ENCODE measurements around the gene GFOD2. TPM values are rescaled to one million over a fixed set of nuclear protein-coding genes. Genes with fewer than 3 reads are reported as not detected.
A peak's percentile ranks its signal among the peaks of the same experiment; 100 is the strongest.

GFOD2 gene
- total RNA-seq, 1 experiment from 2014 or later, result 26.2 TPM

DNA sequence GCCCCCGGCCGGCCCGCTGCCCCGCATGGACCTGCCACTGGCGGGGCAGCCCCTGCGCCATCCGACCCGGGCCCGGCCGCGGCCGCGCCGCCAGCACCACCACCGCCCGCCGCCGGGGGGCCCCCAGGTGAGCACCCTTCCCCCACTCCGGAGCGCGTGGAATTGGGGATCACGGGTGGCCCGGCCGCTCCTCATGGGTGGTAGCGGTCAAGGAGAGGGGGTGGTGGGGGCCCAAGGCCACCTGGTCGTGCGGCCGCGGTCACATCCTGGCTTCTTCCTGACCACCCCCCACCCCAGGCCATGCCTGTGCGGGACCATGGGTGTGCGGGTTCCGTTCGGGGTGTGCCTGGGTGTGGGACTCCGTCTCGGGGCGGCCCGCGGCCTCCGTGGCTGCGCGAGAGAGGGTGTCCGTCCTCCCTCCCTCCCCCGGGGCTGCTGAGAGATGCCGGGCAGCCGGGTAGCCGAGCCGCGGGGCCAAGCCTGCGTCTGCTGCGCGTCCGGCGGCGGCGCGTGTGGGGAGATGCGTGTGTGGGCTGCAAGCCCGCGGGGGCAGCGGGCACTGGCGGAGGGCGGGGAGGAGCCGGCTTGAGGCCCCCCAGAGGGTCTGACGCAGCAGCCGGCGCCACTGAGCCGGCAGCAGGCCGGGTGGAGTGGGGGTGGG, 65.9 kb downstream of the GFOD2 start:
- peak; percentile 40 for DNase-seq (ENCODE audit: low spot score)
- in situ Hi-C loops (cut with HindIII; ENCODE audit: low sequenced_read_pairs), result no loop called here

GRCh38 chr16:67652578-67653127, 66.5 kb downstream of the GFOD2 start:
- in situ Hi-C loops (cut with HindIII; ENCODE audit: low sequenced_read_pairs), result no loop called here
- DNase-seq (ENCODE audit: low spot score), result peak; percentile 51

- no peak for DNase-seq (ENCODE audit: low spot score)
- in situ Hi-C loops (cut with HindIII; ENCODE audit: low sequenced_read_pairs), result no loop called here
These were observed 67.3 kb downstream of the GFOD2 start for GRCh38 chr16:67651847-67652246.

DNA sequence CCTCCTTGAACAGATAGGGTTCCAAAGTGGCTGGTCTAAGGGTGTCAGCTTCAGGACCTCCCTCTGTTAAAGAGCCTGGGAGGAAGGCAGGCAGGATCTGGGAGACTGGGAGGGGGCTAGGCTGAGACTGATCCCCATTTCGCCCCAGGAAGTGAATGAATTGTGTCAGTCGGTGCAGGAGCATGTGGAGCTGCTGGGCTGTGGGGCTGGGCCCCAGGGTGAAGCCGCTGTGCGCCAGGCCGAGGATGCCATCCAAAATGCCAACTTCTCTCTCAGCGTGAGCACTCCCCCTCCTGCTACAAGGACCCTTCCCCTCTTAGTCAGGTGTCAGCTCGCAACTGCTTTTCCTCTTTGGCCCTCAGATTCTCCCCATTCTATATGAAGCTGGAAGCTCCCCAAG, 68.1 kb downstream of the GFOD2 start:
- no peak for DNase-seq (ENCODE audit: low spot score)
- in situ Hi-C loops (cut with HindIII; ENCODE audit: low sequenced_read_pairs), result no loop called here

DNA sequence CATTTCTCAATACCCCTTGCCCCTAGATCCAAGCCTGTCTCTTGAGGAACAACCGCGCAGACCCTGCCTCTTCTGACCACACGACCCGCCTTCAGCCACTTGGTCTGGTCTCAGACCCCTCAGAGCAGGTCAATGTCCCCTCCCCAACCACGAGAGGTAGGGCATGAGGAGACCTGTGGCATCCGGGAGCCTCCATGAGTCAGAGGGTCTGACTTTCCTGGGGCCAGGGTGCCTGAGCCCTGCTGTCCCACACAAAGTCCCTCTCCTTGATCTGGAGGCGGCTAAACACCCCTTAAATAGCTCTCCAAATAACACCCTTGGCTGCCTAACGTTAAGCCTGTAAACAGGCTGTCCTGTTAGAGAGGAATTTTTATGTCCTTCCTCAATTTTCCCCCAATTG, 69.1 kb downstream of the GFOD2 start:
- no peak for DNase-seq (ENCODE audit: low spot score)
- in situ Hi-C loops (cut with HindIII; ENCODE audit: low sequenced_read_pairs), result no loop called here

DNA sequence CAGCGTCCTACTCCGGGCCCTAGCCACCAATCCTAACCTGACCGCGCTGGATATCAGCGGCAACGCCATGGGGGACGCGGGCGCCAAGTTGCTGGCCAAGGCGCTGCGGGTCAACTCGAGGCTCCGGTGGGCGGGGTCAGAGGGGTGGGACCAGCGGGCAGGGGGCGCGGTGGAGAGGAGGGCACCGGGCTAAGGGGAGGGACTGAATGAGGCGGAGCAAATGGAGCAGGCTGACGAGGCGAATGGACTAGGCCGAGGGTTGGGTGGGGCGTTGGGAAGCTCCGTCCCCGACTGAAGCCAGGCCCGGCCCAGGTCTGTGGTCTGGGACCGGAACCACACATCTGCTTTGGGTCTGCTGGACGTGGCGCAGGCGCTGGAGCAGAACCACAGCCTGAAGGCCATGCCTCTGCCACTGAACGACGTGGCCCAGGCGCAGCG, 69.6 kb downstream of the GFOD2 start:
- no peak for DNase-seq (ENCODE audit: low spot score)

GRCh38 chr16:67648764-67649407, 70.2 kb downstream of the GFOD2 start:
- in situ Hi-C loops (cut with HindIII; ENCODE audit: low sequenced_read_pairs), result no loop called here

More for the DNA sequence above, 69.6 kb downstream of the GFOD2 start:
- in situ Hi-C loops (cut with HindIII; ENCODE audit: low sequenced_read_pairs), result no loop called here

DNA sequence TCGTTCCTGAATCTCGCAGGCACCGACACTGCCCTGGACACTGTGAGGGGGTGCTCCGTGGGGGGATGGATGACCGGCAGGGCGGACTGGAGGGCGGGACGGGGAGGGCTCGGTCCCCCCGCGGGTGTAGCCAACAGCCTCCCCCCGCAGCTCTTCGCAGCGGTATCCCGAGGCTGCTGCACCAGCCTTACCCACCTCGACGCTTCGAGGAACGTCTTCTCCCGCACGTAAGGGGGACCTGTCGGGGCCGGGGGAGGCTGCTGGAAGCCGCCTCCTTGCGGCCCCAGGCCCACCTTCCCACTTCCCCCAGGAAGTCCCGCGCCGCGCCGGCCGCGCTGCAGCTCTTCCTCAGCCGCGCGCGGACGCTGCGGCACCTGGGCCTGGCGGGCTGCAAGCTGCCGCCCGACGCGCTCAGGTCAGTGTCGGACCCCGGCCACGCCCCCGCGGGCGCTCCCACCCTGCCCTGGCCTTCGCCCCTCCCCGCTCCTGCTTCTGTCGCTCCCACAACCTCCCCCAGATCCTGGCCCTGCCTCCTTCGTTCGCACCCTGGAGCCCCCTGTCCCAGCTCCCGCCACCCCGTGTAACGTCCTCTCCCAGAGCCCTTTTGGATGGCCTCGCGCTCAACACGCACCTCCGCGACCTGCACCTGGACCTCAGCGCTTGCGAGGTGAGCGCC, 70.9 kb downstream of the GFOD2 start:
- DNase-seq (ENCODE audit: low spot score), result no peak
- in situ Hi-C loops (cut with HindIII; ENCODE audit: low sequenced_read_pairs), result no loop called here

More at GRCh38 chr16:67648764-67649407, 70.2 kb downstream of the GFOD2 start:
- no peak for DNase-seq (ENCODE audit: low spot score)

GRCh38 chr16:67647681-67648080, 71.4 kb downstream of the GFOD2 start:
- in situ Hi-C loops (cut with HindIII; ENCODE audit: low sequenced_read_pairs), result no loop called here
- no peak for DNase-seq (ENCODE audit: low spot score)

DNA sequence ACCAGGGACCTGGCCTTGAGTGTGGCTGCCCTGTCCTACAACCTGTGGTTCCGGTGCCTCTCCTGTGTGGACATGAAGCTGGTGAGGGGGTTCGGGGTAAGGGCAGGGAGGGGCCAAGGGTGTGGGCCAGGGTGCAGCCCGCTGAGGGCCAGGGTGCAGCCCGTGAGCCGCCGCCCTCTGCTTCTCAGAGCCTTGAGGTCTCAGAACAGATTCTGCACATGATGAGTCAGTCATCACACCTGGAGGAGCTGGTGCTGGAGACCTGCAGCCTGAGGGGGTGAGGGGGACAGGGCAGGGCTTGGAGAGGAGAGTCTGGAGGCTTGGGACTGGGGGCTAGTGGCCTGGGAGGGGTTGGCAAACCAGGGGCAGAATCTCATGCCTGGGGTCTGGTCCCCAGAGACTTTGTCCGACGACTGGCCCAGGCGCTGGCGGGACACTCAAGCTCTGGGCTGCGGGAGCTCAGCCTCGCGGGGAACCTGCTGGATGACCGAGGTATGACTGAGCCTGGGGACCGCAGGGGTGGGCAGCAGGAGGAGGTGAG, 71.9 kb downstream of the GFOD2 start:
- no peak for DNase-seq (ENCODE audit: low spot score)
- in situ Hi-C loops (cut with HindIII; ENCODE audit: low sequenced_read_pairs), result no loop called here

GRCh38 chr16:67645397-67646121, 73.6 kb downstream of the GFOD2 start:
- in situ Hi-C loops (cut with HindIII; ENCODE audit: low sequenced_read_pairs), result no loop called here
- no peak for DNase-seq (ENCODE audit: low spot score)

DNA sequence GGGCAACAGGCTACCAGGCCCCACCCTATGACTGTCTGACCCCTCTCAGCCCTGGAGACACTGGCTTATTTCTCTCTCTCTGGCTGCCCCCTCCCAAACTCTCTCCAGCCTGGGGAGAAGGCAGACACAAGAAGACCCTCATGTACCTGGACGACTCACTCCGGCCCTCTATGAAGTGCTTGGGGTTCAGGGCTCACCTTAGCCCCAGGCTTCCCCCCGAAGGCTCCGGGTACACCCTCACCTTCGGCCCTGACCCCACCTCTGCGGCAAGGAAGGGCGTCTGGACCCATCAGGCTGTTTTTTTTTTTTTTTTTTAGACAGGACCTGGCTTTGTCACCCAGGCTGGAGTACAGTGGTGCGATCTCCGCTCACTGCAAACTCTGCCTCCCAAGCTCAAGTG, 75.1 kb downstream of the GFOD2 start:
- DNase-seq (ENCODE audit: low spot score), result no peak
- in situ Hi-C loops (cut with HindIII; ENCODE audit: low sequenced_read_pairs), result no loop called here

DNA sequence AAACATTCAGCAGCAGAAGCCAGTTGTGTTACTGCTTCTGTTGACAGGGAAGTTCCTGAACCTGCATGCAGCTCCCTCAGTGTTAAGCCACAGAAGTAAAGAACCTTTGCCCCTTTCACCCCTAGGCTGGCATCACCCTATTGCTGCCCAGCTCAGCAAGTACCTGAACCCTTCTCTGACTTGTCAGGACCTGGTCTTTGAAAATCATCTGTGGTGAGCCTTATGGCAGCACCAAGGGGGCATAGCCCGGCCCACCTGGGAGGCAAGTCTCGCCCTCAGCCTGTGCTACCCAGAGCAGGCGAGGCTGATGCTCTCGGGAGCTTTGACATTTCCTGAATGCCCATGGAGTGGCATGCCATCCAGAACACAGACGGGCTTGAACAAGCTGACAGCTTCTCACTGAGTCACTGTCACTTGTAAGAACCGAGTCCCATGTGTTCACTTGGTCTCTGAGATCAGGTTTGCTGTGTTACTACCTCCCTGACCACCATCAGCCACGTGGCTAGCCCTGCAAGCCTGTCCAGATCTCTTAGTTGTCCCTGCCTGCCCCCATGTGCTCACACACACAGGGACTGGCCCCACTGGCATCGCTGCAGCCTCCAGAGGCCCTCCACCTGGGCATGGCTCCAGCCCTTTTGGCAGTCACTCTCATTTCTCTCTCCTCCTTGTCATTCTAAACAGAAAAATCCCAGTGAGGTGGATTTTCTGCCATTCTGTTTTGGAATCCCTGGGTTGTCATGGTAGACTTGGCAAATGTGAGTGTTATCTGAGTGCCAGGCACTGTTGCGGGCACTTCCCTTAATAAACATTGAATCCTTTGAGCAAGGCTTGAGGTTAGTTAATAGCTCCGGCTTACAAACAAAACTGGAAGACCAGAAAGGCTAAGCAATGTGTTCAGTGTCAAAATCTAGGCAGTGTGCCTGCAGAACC, 77.1 kb downstream of the GFOD2 start:
- DNase-seq (ENCODE audit: low spot score), result peak; percentile 95
- in situ Hi-C loops (cut with HindIII; ENCODE audit: low sequenced_read_pairs), result no loop called here

DNA sequence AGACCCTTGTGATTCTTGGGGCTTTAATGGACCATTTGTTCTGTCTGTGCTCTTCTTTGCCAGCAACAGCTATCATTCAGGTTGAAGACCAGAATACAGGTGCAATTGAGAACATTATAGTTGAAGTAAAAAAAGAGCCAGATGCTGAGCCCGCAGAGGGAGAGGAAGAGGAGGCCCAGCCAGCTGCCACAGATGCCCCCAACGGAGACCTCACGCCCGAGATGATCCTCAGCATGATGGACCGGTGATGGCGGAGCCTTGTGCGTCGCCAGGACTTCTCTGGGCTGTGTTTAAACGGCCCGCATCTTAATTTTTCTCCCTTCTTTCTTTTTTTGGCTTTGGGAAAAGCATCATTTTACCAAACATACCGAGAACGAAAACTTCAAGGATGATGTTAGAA, 81.5 kb downstream of the GFOD2 start:
- DNase-seq (ENCODE audit: low spot score), result no peak
- in situ Hi-C loops (cut with HindIII; ENCODE audit: low sequenced_read_pairs), result no loop called here

DNA sequence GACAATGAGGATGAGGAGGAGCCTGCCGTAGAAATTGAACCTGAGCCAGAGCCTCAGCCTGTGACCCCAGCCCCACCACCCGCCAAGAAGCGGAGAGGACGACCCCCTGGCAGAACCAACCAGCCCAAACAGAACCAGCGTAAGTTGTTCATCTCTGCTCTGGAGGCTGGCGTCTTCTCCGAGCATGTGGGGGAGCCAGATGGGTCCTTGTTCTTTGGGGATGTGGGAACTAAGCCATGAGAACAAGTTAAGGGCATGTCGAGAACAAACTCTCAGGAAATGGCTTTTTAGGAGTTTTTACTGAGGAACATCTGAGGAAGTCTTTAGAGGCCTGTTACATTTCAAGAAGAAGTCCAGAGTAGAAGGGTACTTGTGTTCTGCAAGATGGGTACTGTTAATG, 82.4 kb downstream of the GFOD2 start:
- DNase-seq (ENCODE audit: low spot score), result no peak
- in situ Hi-C loops (cut with HindIII; ENCODE audit: low sequenced_read_pairs), result no loop called here

GRCh38 chr16:67632415-67633172, 86.5 kb downstream of the GFOD2 start:
- peak; percentile 53 for DNase-seq (ENCODE audit: low spot score)
- in situ Hi-C loops (cut with HindIII; ENCODE audit: low sequenced_read_pairs), result no loop called here

GRCh38 chr16:67628216-67628615, 90.9 kb downstream of the GFOD2 start:
- in situ Hi-C loops (cut with HindIII; ENCODE audit: low sequenced_read_pairs), result no loop called here
- DNase-seq (ENCODE audit: low spot score), result no peak
